Upper lobe of left lung (tissue), 4 donors: ENCODE measurements around the gene PPIL6.

Source experiments
- CTCF ChIP-seq, 6 experiments: fragments of 450-650 bp in 4 of 6; fragments of 200-600 bp in 2 of 6; sonication (generic) in 2 of 6; IDR thresholded peaks; one replicate each; pipeline ENCODE4 v1.5.1; 2016 to 2019; ENCODE audit warnings: antibody characterized with exemption in 6 of 6
- EP300 ChIP-seq, 4 donors: sonication (generic); formaldehyde crosslinking; IDR thresholded peaks; one replicate each; pipeline ENCODE4 v1.5.1; 2017; ENCODE audit warnings: antibody characterized with exemption in 4 of 4, control low read depth in 2 of 4
- POLR2A ChIP-seq, 4 donors: fragments of 450-650 bp; IDR thresholded peaks; one replicate each; pipeline ENCODE4 v1.5.1; 2016 to 2017; ENCODE audit warnings: antibody characterized with exemption in 4 of 4, mild to moderate bottlenecking in 2 of 4

GRCh38 chr6:109474995-109475394, 34.6 kb upstream of the PPIL6 start:
- TF ChIP-seq POLR2A (IDR thresholded peaks at IDR 0.05), result no peak
- no peak for TF ChIP-seq CTCF (IDR thresholded peaks at IDR 0.05)
- no peak for TF ChIP-seq EP300 (IDR thresholded peaks at IDR 0.05)
